H9 (cell line): Measurements from ENCODE around the gene OTUD6A. TPM values are rescaled to one million over a fixed set of nuclear protein-coding genes. Genes with fewer than 3 reads are reported as not detected.

ENCODE experiments used
- DNase-seq: peaks from one replicate; pipeline ENCODE4 v3.0.0-alpha.2; 2017
- H2AFZ ChIP-seq: one replicate; pipeline ENCODE4 v1.6.1; 2013; ENCODE audit warnings: mild to moderate bottlenecking, low read length, control low read depth, moderate library complexity
- H2AK5ac ChIP-seq: 2 replicates; pipeline ENCODE4 v1.6.1; 2013; ENCODE audit warnings: low read length, control low read depth, mixed read lengths; ENCODE audit not compliant: insufficient read length
- H2BK120ac ChIP-seq: one replicate; pipeline ENCODE4 v1.6.1; 2013; ENCODE audit warnings: low read depth, mild to moderate bottlenecking, low read length, control low read depth, inconsistent platforms; ENCODE audit not compliant: poor library complexity, severe bottlenecking
- H2BK12ac ChIP-seq: 2 replicates; pipeline ENCODE4 v1.6.1; 2013; ENCODE audit warnings: low read length, control low read depth, mixed read lengths, low read depth; ENCODE audit not compliant: insufficient read length
- H2BK15ac ChIP-seq: 2 replicates; pipeline ENCODE4 v1.6.1; 2013; ENCODE audit warnings: low read depth, low read length, control low read depth
- H2BK20ac ChIP-seq: one replicate; pipeline ENCODE4 v1.6.1; 2013; ENCODE audit warnings: low read depth, mild to moderate bottlenecking, low read length, control low read depth, inconsistent platforms; ENCODE audit not compliant: poor library complexity, severe bottlenecking
- H2BK5ac ChIP-seq: 2 replicates; pipeline ENCODE4 v1.6.1; 2013; ENCODE audit warnings: low read length, control low read depth, mixed read lengths; ENCODE audit not compliant: insufficient read length
- H3K14ac ChIP-seq: 2 replicates; pipeline ENCODE4 v1.6.1; 2013; ENCODE audit warnings: low read length, control low read depth; ENCODE audit not compliant: insufficient read depth
- H3K18ac ChIP-seq: 2 replicates; pipeline ENCODE4 v1.6.1; 2013; ENCODE audit warnings: low read depth, mild to moderate bottlenecking, mixed read lengths, low read length, control low read depth; ENCODE audit not compliant: insufficient read length
- H3K23ac ChIP-seq: 2 replicates; pipeline ENCODE4 v1.6.1; 2013; ENCODE audit warnings: low read length, control low read depth, mixed read lengths, low read depth; ENCODE audit not compliant: insufficient read length
- H3K23me2 ChIP-seq: 2 replicates; pipeline ENCODE4 v1.6.1; 2013; ENCODE audit warnings: low read depth, mild to moderate bottlenecking, mixed read lengths, low read length, control low read depth; ENCODE audit not compliant: insufficient read length, poor library complexity, severe bottlenecking
- H3K27ac ChIP-seq: 2 replicates; pipeline ENCODE4 v1.5.1; 2013; ENCODE audit warnings: low read length, control low read depth, mixed read lengths, low read depth; ENCODE audit not compliant: insufficient read length
- H3K27me3 ChIP-seq: 2 replicates; pipeline ENCODE4 v1.6.1; 2013; ENCODE audit warnings: low read length, control low read depth, inconsistent platforms; ENCODE audit not compliant: insufficient read depth
- H3K4ac ChIP-seq: 2 replicates; pipeline ENCODE4 v1.6.1; 2013; ENCODE audit warnings: low read depth, mild to moderate bottlenecking, control low read depth, inconsistent platforms, low read length, moderate library complexity
- H3K4me1 ChIP-seq: 2 replicates; pipeline ENCODE4 v1.6.1; 2013; ENCODE audit warnings: low read length, control low read depth, inconsistent platforms; ENCODE audit not compliant: insufficient read depth
- H3K4me2 ChIP-seq: 2 replicates; pipeline ENCODE4 v1.6.1; 2013; ENCODE audit warnings: low read length, control low read depth, mixed read lengths; ENCODE audit not compliant: insufficient read length, insufficient read depth
- H3K56ac ChIP-seq: 2 replicates; pipeline ENCODE4 v1.6.1; 2013; ENCODE audit warnings: low read depth, mild to moderate bottlenecking, mixed read lengths, low read length, control low read depth; ENCODE audit not compliant: insufficient read length
- H3K79me1 ChIP-seq: 2 replicates; pipeline ENCODE4 v1.6.1; 2013; ENCODE audit warnings: low read depth, mild to moderate bottlenecking, moderate library complexity, low read length, control low read depth, inconsistent platforms; ENCODE audit not compliant: insufficient read depth, poor library complexity, severe bottlenecking
- H3K79me2 ChIP-seq: 2 replicates; pipeline ENCODE4 v1.6.1; 2013; ENCODE audit warnings: low read length, control low read depth, inconsistent platforms; ENCODE audit not compliant: insufficient read depth
- H3K9ac ChIP-seq: 2 replicates; pipeline ENCODE4 v1.6.1; 2013; ENCODE audit warnings: low read length, control low read depth, mixed read lengths; ENCODE audit not compliant: insufficient read length; ENCODE audit errors: extremely low read depth
- H3K9me3 ChIP-seq: one replicate; pipeline ENCODE4 v1.6.1; 2013; ENCODE audit warnings: low read depth, low read length, inconsistent platforms; ENCODE audit not compliant: control insufficient read depth
- H3T11ph ChIP-seq: one replicate; pipeline ENCODE4 v1.6.1; 2013; ENCODE audit warnings: mild to moderate bottlenecking, low read length, control low read depth, inconsistent platforms
- H4K20me1 ChIP-seq: one replicate; pipeline ENCODE4 v1.6.1; 2013; ENCODE audit not compliant: control insufficient read depth, insufficient read length, insufficient read depth
- H4K5ac ChIP-seq: 2 replicates; pipeline ENCODE4 v1.6.1; 2013; ENCODE audit warnings: low read depth, mild to moderate bottlenecking, mixed read lengths, low read length, control low read depth; ENCODE audit not compliant: insufficient read length
- H4K8ac ChIP-seq: replicated peaks from 2 replicates; pipeline ENCODE4 v1.6.1; 2013; ENCODE audit warnings: low read length, control low read depth, mixed read lengths, low read depth; ENCODE audit not compliant: insufficient read length
- H4K91ac ChIP-seq: 2 replicates; pipeline ENCODE4 v1.6.1; 2013; ENCODE audit warnings: low read depth, mild to moderate bottlenecking, moderate library complexity, mixed read lengths, low read length, control low read depth; ENCODE audit not compliant: insufficient read length
- H3K27ac Mint-ChIP-seq, 3 experiments: 2 replicates in 2 of 3; 3 replicates in 1 of 3; pipeline ENCODE4 v1.8.0; 2020 to 2021; ENCODE audit warnings: mixed read lengths in 3 of 3, mild to moderate bottlenecking in 1 of 3, moderate library complexity in 1 of 3
- H3K27me3 Mint-ChIP-seq: 2 replicates; pipeline ENCODE4 v1.8.0; 2021; ENCODE audit warnings: low read depth, mild to moderate bottlenecking, moderate library complexity, mixed read lengths
- H3K36me3 Mint-ChIP-seq, 3 experiments: 2 replicates in 2 of 3; 3 replicates in 1 of 3; pipeline ENCODE4 v1.8.0; 2020 to 2021; ENCODE audit warnings: low read depth in 3 of 3, mixed read lengths in 3 of 3; ENCODE audit not compliant: insufficient read depth in 1 of 3
- H3K4me1 Mint-ChIP-seq, 2 experiments: 2 replicates each; pipeline ENCODE4 v1.8.0; 2020; ENCODE audit warnings: mixed read lengths in 2 of 2
- H3K4me3 Mint-ChIP-seq, 2 experiments: 2 replicates in 1 of 2; 3 replicates in 1 of 2; pipeline ENCODE4 v1.8.0; 2020 to 2021; ENCODE audit warnings: mild to moderate bottlenecking in 2 of 2, mixed read lengths in 2 of 2, moderate library complexity in 1 of 2
- H3K9me3 Mint-ChIP-seq, 2 experiments: 2 replicates in 1 of 2; 3 replicates in 1 of 2; pipeline ENCODE4 v1.8.0; 2020; ENCODE audit warnings: mild to moderate bottlenecking in 2 of 2, mixed read lengths in 2 of 2, moderate library complexity in 1 of 2
- CTCF ChIP-seq: fragments of 200-600 bp; sonication (generic); conservative IDR thresholded peaks from 3 replicates; pipeline ENCODE4 v1.8.0; 2021; ENCODE audit warnings: antibody characterized with exemption, mild to moderate bottlenecking
- WGBS: extraction: QIAGEN DNeasy Blood & Tissue Kit; methylation state at CpG from one replicate; pipeline ENCODE4 v1.1.7; 2013; ENCODE audit warnings: missing lambda C conversion rate, low lambda C conversion rate, mixed read lengths; ENCODE audit not compliant: insufficient read length; ENCODE audit errors: extremely low coverage; 5-methylcytosine and 5-hydroxymethylcytosine counted together
- long read RNA-seq: library from polyadenylated mRNA; unstranded; transcript quantifications from one replicate; pipeline ENCODE4 v2.0.0, GENCODE V29; 2020
- total RNA-seq: library from RNA; stranded (reverse); gene quantifications from 2 replicates; pipeline ENCODE4 v1.2.1, GENCODE V29; 2021

The OTUD6A gene
- total RNA-seq, result 0.18 TPM in 1 of 2 replicates, not detected in the other
- long read RNA-seq, partial matches to known transcripts, result 0 of 1 reads
- long read RNA-seq, other reads (novel, unspliced or antisense), result 0 of 1 reads

GRCh38 chrX:70062076-70062475 is at the start of gene OTUD6A:
TSS of gene OTUD6A (plus strand) at chrX:70062457. CDS start at chrX:70062525, 68 bp downstream.
- H3K9ac ChIP-seq, result no peak within 1 kb of the TSS
- H4K8ac ChIP-seq, result no peak within 1 kb of the TSS
- no peak for TF ChIP-seq CTCF
- H3K27me3 Mint-ChIP-seq, result peaks cover 16% of the 10 kb centered on the region
- no peaks in the 10 kb centered on the region for H3K23me2 ChIP-seq
- H2BK120ac ChIP-seq, result no peak within 1 kb of the TSS
- H2BK20ac ChIP-seq, result no peak within 1 kb of the TSS
- H2AK5ac ChIP-seq, result no peak within 1 kb of the TSS
- H3K79me2 ChIP-seq, result no peaks in the 10 kb centered on the region
- H3K4me1 ChIP-seq, result no peaks in the 10 kb centered on the region
- H3K27ac Mint-ChIP-seq, result no peak within 1 kb of the TSS; a peak in 1 of 7 replicates
- H3K4me2 ChIP-seq, result no peak within 1 kb of the TSS
- H3K27ac ChIP-seq, result no peak within 1 kb of the TSS
- no peak within 1 kb of the TSS for H3K4me3 Mint-ChIP-seq
- peaks cover 16% of the 10 kb centered on the region for H3K9me3 ChIP-seq
- no peak within 1 kb of the TSS for H2AFZ ChIP-seq
- H3K23ac ChIP-seq, result no peak within 1 kb of the TSS
- no CpG with 5 or more reads among the region's 14 CpGs for WGBS
- no peak within 1 kb of the TSS for H3K4ac ChIP-seq
- no peak within 1 kb of the TSS for H3T11ph ChIP-seq
- no peaks in the 10 kb centered on the region for H3K27me3 ChIP-seq
- no peak for DNase-seq
- H3K9me3 Mint-ChIP-seq, result peaks cover 76 to 86% of the 10 kb centered on the region in 2 experiments
- H2BK12ac ChIP-seq, result no peak within 1 kb of the TSS
- no peaks in the 10 kb centered on the region for H4K20me1 ChIP-seq
- no peak within 1 kb of the TSS for H2BK5ac ChIP-seq
- H4K91ac ChIP-seq, result no peak within 1 kb of the TSS
- peaks cover 8 to 15% (median 9%) of the 10 kb centered on the region in 3 experiments for H3K36me3 Mint-ChIP-seq
- H3K18ac ChIP-seq, result no peak within 1 kb of the TSS
- H3K14ac ChIP-seq, result no peak within 1 kb of the TSS
- no peaks in the 10 kb centered on the region for H3K79me1 ChIP-seq
- no peak within 1 kb of the TSS for H4K5ac ChIP-seq
- H3K4me1 Mint-ChIP-seq, result peaks cover 0 to 4% of the 10 kb centered on the region in 2 experiments; a peak in 2 of 4 replicates
- no peak within 1 kb of the TSS for H2BK15ac ChIP-seq
- no peak within 1 kb of the TSS for H3K56ac ChIP-seq
